GM12891 (cell line): ENCODE data around the gene DOCK4.

Source experiments
- PAX5 ChIP-seq: IDR thresholded peaks from 2 replicates; pipeline ENCODE4 v1.6.1; 2011; ENCODE audit warnings: low read length, moderate library complexity, mild to moderate bottlenecking; ENCODE audit not compliant: insufficient read depth, severe bottlenecking
- POLR2A ChIP-seq: IDR thresholded peaks from 2 replicates; pipeline ENCODE4 v1.6.1; 2011; ENCODE audit warnings: low read depth, low read length, control low read depth
- POLR2AphosphoS5 ChIP-seq: IDR thresholded peaks from 2 replicates; pipeline ENCODE4 v1.6.1; 2011; ENCODE audit warnings: low read depth, low read length, control low read depth
- POU2F2 ChIP-seq: IDR thresholded peaks from 2 replicates; pipeline ENCODE4 v1.6.1; 2011; ENCODE audit warnings: low read depth, mild to moderate bottlenecking, control low read depth, low read length, moderate library complexity
- SPI1 ChIP-seq: IDR thresholded peaks from 2 replicates; pipeline ENCODE4 v1.6.1; 2011; ENCODE audit warnings: low read depth, low read length, control low read depth
- TAF1 ChIP-seq: IDR thresholded peaks from 2 replicates; pipeline ENCODE4 v1.6.1; 2011; ENCODE audit warnings: low read depth, low read length, control low read depth

DNA sequence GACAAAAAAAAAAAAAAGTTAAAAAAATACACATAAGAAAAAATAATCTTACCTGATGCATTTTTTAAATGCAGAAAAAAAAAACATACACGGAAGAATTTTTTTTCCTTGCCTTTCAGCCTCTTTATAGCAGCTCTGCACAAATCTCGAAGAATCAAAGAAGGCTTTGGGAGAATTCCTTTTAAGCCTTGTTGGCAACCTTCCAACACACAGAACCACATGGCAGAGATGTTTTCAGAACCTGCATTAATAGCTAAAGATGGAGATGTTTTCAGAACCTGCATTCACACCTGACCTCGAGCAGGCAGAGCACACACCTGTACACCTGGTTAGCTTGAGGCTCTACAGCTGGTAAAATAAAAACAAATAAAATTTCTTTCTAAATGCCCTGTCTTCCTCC, 65.6 kb downstream of the DOCK4 start:
- TF ChIP-seq POLR2A, result no peak
- TF ChIP-seq SPI1, result no peak
- TF ChIP-seq POLR2AphosphoS5, result no peak
- no peak for TF ChIP-seq TAF1
- TF ChIP-seq POU2F2, result no peak
- no peak for TF ChIP-seq PAX5
